ENCODE data around the gene E2F4. TPM values are rescaled to one million over a fixed set of nuclear protein-coding genes. Genes with fewer than 3 reads are reported as not detected.

E2F4 gene
- total and polyA plus RNA-seq, 10 of the 15 experiments (the other 5 are each of a cell fraction or from before 2014, with no cell fraction given), result 11.7 to 132 (median 95.9) TPM

DNA sequence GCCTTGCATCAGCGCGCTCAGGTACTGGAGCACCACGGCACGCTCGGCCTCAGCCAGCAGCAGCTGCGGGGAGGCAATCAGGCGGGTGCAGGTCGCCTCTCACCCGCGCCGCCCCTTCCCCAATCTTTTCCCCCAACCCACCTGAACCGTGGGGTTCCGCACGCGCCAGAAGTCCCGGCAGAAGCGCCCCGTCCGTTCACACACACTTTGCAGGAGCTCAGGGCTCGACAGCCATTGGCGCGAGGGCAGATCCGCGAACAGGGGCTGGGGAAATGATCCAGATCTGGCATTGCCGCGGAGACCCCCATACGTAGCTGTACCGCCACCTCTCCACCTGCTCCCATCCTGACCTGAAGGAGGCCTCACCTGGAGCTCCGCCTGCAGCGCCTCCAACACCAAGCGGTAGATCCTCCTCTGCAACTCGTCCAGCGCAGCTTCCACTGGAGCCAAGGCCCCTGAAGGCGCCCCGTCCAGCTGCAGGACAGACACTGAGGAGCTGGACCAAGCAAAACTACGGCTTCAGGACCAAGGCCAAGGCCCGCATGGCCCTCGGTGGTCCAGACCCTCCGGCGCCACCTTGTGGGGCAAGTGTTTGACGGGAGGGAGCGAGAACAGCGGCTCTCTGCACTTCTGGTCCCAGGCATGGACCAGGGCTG, 6.8 kb upstream of the E2F4 start (continued):
- TF ChIP-seq BHLHE40 (IDR thresholded peaks at IDR 0.05; ENCODE audit: borderline replicate concordance in 1 of 2, low read depth in 2 of 2, low read length in 1 of 2) (peak; percentile 41 to 46; a peak in 3 of 4 replicates), MYC (IDR thresholded peaks at IDR 0.05; ENCODE audit: insufficient read depth, insufficient read length, insufficient replicate concordance, low read length, severe bottlenecking) (no peak), ZSCAN29 (IDR thresholded peaks at IDR 0.05) (no peak), EP300 (IDR thresholded peaks at IDR 0.05; ENCODE audit: borderline replicate concordance in 1 of 2, control insufficient read depth in 1 of 2, low read depth in 2 of 2, low read length in 2 of 2) (no peak), YBX1 (IDR thresholded peaks at IDR 0.05) (no peak), HDAC6 (IDR thresholded peaks at IDR 0.05; ENCODE audit: unreplicated experiment) (no peak), SUZ12 (IDR thresholded peaks at IDR 0.05; ENCODE audit: unreplicated experiment) (no peak), EED (IDR thresholded peaks at IDR 0.05; ENCODE audit: low read depth) (no peak), ZNF207 (IDR thresholded peaks at IDR 0.05; ENCODE audit: borderline replicate concordance) (no peak), CREB1 (IDR thresholded peaks at IDR 0.05; ENCODE audit: low read depth) (no peak), NR2F1 (conservative IDR thresholded peaks at IDR 0.05) (no peak), MTA2 (IDR thresholded peaks at IDR 0.05; ENCODE audit: low read depth) (no peak), SP1 (IDR thresholded peaks at IDR 0.05; ENCODE audit: low read depth, low read length) (peak; percentile 20), SIN3A (IDR thresholded peaks at IDR 0.05; ENCODE audit: low read depth, low read length) (peak; percentile 96), CHD2 (IDR thresholded peaks at IDR 0.05; ENCODE audit: borderline replicate concordance, low read depth, low read length) (0 out of 2 replicates have a peak, but pooled peaks have one; percentile 21), POU2F2 (IDR thresholded peaks at IDR 0.05; ENCODE audit: borderline replicate concordance, low read depth, low read length) (peak; percentile 56; the same call in 1 of the 3 replicates), HDAC2 (IDR thresholded peaks at IDR 0.05) (no peak), RUNX3 (IDR thresholded peaks at IDR 0.05; ENCODE audit: low read length) (0 out of 2 replicates have a peak, but pooled peaks have one; percentile 13), BCL11A (IDR thresholded peaks at IDR 0.05; ENCODE audit: low read depth, low read length) (no peak), ATF7 (IDR thresholded peaks at IDR 0.05; ENCODE audit: low read depth) (no peak)
- TF ChIP-seq, protein P1, sequence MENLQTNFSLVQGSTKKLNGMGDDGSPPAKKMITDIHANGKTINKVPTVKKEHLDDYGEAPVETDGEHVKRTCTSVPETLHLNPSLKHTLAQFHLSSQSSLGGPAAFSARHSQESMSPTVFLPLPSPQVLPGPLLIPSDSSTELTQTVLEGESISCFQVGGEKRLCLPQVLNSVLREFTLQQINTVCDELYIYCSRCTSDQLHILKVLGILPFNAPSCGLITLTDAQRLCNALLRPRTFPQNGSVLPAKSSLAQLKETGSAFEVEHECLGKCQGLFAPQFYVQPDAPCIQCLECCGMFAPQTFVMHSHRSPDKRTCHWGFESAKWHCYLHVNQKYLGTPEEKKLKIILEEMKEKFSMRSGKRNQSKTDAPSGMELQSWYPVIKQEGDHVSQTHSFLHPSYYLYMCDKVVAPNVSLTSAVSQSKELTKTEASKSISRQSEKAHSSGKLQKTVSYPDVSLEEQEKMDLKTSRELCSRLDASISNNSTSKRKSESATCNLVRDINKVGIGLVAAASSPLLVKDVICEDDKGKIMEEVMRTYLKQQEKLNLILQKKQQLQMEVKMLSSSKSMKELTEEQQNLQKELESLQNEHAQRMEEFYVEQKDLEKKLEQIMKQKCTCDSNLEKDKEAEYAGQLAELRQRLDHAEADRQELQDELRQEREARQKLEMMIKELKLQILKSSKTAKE (IDR thresholded peaks at IDR 0.05; ENCODE audit: low read depth, poor library complexity, severe bottlenecking), result no peak
- TF ChIP-seq, protein P2, sequence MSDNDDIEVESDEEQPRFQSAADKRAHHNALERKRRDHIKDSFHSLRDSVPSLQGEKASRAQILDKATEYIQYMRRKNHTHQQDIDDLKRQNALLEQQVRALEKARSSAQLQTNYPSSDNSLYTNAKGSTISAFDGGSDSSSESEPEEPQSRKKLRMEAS (IDR thresholded peaks at IDR 0.05; ENCODE audit: low read depth, low read length), result peak; percentile 86
- TF ChIP-seq, protein P3, sequence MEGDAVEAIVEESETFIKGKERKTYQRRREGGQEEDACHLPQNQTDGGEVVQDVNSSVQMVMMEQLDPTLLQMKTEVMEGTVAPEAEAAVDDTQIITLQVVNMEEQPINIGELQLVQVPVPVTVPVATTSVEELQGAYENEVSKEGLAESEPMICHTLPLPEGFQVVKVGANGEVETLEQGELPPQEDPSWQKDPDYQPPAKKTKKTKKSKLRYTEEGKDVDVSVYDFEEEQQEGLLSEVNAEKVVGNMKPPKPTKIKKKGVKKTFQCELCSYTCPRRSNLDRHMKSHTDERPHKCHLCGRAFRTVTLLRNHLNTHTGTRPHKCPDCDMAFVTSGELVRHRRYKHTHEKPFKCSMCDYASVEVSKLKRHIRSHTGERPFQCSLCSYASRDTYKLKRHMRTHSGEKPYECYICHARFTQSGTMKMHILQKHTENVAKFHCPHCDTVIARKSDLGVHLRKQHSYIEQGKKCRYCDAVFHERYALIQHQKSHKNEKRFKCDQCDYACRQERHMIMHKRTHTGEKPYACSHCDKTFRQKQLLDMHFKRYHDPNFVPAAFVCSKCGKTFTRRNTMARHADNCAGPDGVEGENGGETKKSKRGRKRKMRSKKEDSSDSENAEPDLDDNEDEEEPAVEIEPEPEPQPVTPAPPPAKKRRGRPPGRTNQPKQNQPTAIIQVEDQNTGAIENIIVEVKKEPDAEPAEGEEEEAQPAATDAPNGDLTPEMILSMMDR (IDR thresholded peaks at IDR 0.05 in 2 of 3, conservative IDR thresholded peaks at IDR 0.05 in 1 of 3; ENCODE audit: control insufficient read depth in 2 of 3, extremely low read depth in 1 of 3, insufficient read depth in 1 of 3, low read depth in 3 of 3, low read length in 3 of 3), result peak; percentile 73 to 90 (median 88)
